Sigmoid colon (tissue), 3 donors: ENCODE results near the gene CYP27B1.

Experiments used
- CTCF ChIP-seq, 4 experiments: fragments of 450-650 bp in 3 of 4; fragments of 200-600 bp in 1 of 4; IDR thresholded peaks; one replicate each; pipeline ENCODE4 v1.5.1; 2016 to 2019; ENCODE audit warnings: antibody characterized with exemption in 4 of 4, mild to moderate bottlenecking in 3 of 4, moderate library complexity in 2 of 4
- POLR2A ChIP-seq, 2 donors: fragments of 450-650 bp; IDR thresholded peaks; one replicate each; pipeline ENCODE4 v1.6.1; 2016; ENCODE audit warnings: antibody characterized with exemption in 2 of 2, mild to moderate bottlenecking in 2 of 2, moderate library complexity in 2 of 2

GRCh38 chr12:57782243-57782607, 15.3 kb upstream of the CYP27B1 start:
- no peak for TF ChIP-seq CTCF (IDR thresholded peaks at IDR 0.05)
- TF ChIP-seq POLR2A (IDR thresholded peaks at IDR 0.05), result no peak
